GM12878 (cell line): ENCODE results near the gene FBXO3. TPM values are rescaled to one million over a fixed set of nuclear protein-coding genes. Genes with fewer than 3 reads are reported as not detected.

Source experiments
- CEBPB ChIP-seq, 2 experiments: fragments of 150-350 bp in 1 of 2; IDR thresholded peaks; 2 replicates each; pipeline ENCODE4 v1.6.1; 2012 to 2014; ENCODE audit warnings: low read depth in 2 of 2, low read length in 2 of 2, borderline replicate concordance in 1 of 2, inconsistent platforms in 1 of 2
- CREM ChIP-seq: IDR thresholded peaks from 2 replicates; pipeline ENCODE4 v1.6.1; 2014; ENCODE audit warnings: antibody characterized with exemption, low read depth
- ETV6 ChIP-seq, 2 experiments: fragments of 450-650 bp in 1 of 2; IDR thresholded peaks in 1 of 2; conservative IDR thresholded peaks in 1 of 2; 2 replicates each; pipeline ENCODE4 v1.6.1; 2014; ENCODE audit warnings: antibody characterized with exemption in 1 of 2, borderline replicate concordance in 1 of 2, low read depth in 1 of 2, mild to moderate bottlenecking in 1 of 2, moderate library complexity in 1 of 2
- IKZF1 ChIP-seq: fragments of 450-650 bp; conservative IDR thresholded peaks from 2 replicates; pipeline ENCODE4 v1.6.1; 2017; ENCODE audit warnings: antibody characterized with exemption, mild to moderate bottlenecking
- JUNB ChIP-seq: IDR thresholded peaks from 2 replicates; pipeline ENCODE4 v1.6.1; 2016; ENCODE audit warnings: antibody characterized with exemption, mild to moderate bottlenecking
- LARP7 ChIP-seq: fragments of 450-650 bp; IDR thresholded peaks from 2 replicates; pipeline ENCODE4 v1.6.1; 2017; ENCODE audit warnings: mild to moderate bottlenecking
- RAD51 ChIP-seq: fragments of 450-650 bp; IDR thresholded peaks from 2 replicates; pipeline ENCODE4 v1.6.1; 2016; ENCODE audit warnings: moderate library complexity, mild to moderate bottlenecking, inconsistent platforms
- RB1 ChIP-seq: fragments of 450-650 bp; formaldehyde crosslinking; IDR thresholded peaks from 2 replicates; pipeline ENCODE4 v1.6.1; 2017; ENCODE audit warnings: mild to moderate bottlenecking, borderline replicate concordance
- TBL1XR1 ChIP-seq: IDR thresholded peaks from 2 replicates; pipeline ENCODE4 v1.6.1; 2012; ENCODE audit warnings: low read depth, low read length, improper control_type of control experiment
- TCF12 ChIP-seq: IDR thresholded peaks from 2 replicates; pipeline ENCODE4 v1.6.1; 2011; ENCODE audit warnings: low read depth, mild to moderate bottlenecking, low read length
- TCF3 ChIP-seq: IDR thresholded peaks from 2 replicates; pipeline ENCODE4 v1.6.1; 2012; ENCODE audit warnings: low read depth, mild to moderate bottlenecking, low read length, borderline replicate concordance; ENCODE audit not compliant: insufficient read depth
- ZNF274 ChIP-seq: IDR thresholded peaks from one replicate; pipeline ENCODE4 v1.8.0; 2011; ENCODE audit not compliant: insufficient read length, insufficient read depth
- ZNF384 ChIP-seq: IDR thresholded peaks from 2 replicates; pipeline ENCODE4 v1.6.1; 2012; ENCODE audit warnings: low read depth, mild to moderate bottlenecking, low read length, improper control_type of control experiment, borderline replicate concordance
- polyA plus RNA-seq, 11 experiments: library from polyadenylated mRNA; depleted of rRNA in 4 of 11; unstranded in 6 of 11; stranded (reverse) in 5 of 11; fragments of >200 nt; fragmentation: Nextera tagmentation in 4 of 11; fragmentation: Illumina TruSeq in 1 of 11; extraction: Ambion mirVana in 4 of 11; extraction: Trizol in 1 of 11; gene quantifications; 1 replicate in 1 of 11; 2 replicates in 10 of 11; pipeline versions ENCODE4 v1.2.1 to v1.2.3, GENCODE V29; 2011 to 2016; ENCODE audit warnings: inconsistent platforms in 2 of 11, missing spikeins in 2 of 11, low read depth in 1 of 11
- total RNA-seq, 4 experiments: library from RNA; depleted of rRNA in 3 of 4; stranded (reverse); fragments of >200 nt in 3 of 4; fragmentation: Illumina TruSeq in 1 of 4; extraction: Trizol in 1 of 4; gene quantifications; 2 replicates each; pipeline versions ENCODE4 v1.2.1 to v1.2.3, GENCODE V29; 2013 to 2021
- TF ChIP-seq, protein P1 (sequence below): fragments of 450-650 bp; formaldehyde crosslinking; IDR thresholded peaks from 2 replicates; pipeline ENCODE4 v1.4.0; 2022; ENCODE audit warnings: mild to moderate bottlenecking, moderate library complexity
- TF ChIP-seq, protein P2 (sequence below): IDR thresholded peaks from 2 replicates; pipeline ENCODE4 v1.6.1; 2012; ENCODE audit warnings: low read length, inconsistent platforms
- TF ChIP-seq, protein P3 (sequence below): IDR thresholded peaks from 2 replicates; pipeline ENCODE4 v1.6.1; 2011; ENCODE audit warnings: borderline replicate concordance, low read depth, mild to moderate bottlenecking, moderate library complexity, mixed read lengths, low read length; ENCODE audit not compliant: insufficient read depth; ENCODE audit errors: extremely low read length
- TF ChIP-seq, protein P4 (sequence below): IDR thresholded peaks from 2 replicates; pipeline ENCODE4 v1.6.1; 2011; ENCODE audit warnings: mild to moderate bottlenecking, low read depth, low read length, moderate library complexity; ENCODE audit not compliant: insufficient replicate concordance
- TF ChIP-seq, protein P5 (sequence below): IDR thresholded peaks from 2 replicates; pipeline ENCODE4 v1.6.1; 2011; ENCODE audit warnings: low read depth, low read length, improper control_type of control experiment, borderline replicate concordance
- TF ChIP-seq, protein P6 (sequence below): fragments of 450-650 bp; IDR thresholded peaks from 2 replicates; pipeline ENCODE4 v1.6.1; 2016; ENCODE audit warnings: mild to moderate bottlenecking

The FBXO3 gene
- total and polyA plus RNA-seq, 10 of the 15 experiments (the other 5 are each of a cell fraction or from before 2014, with no cell fraction given): 8.9 to 33.4 (median 13.8) TPM

DNA sequence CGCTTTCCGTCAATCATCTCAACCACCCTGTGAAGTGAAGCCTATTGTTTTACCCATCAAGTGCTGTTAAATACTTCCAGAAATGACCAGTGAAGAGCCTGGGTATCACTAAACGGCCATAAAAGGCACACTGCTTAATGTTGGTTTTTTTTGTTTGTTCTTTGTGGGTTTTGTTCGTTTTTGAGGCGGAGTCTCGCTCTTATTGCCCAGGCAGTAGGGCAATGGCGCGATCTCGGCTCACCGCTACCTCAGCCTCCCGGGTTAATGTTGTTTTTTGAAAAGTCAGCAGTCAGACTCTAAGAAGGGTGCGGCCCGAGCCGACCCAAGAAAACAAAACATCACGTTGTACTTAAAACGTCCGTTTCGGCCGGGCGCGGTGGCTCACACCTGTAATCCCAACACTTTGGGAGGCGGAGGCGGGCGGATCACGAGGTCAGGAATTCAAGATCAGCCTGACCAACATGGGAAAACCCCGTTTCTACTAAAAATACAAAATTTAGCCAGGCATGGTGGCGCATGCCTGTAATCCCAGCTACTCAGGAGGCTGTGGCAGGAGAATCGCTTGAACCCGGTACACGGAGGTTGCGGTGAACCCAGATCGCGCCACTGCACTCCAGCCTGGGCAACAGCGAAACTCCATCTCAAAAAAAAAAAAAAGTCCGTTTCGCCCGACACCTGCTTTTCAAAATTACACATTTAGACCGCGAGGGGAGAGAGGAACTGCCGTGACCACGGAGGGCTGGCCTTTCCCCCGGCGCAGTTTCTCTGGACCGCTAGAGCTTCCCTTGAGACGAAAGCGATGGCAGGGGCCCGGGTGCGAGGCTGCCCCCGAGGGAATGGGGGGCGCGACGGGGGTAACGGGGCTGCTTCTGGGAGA, 38.8 kb downstream of the FBXO3 start (continued):
- TF ChIP-seq, protein P1, sequence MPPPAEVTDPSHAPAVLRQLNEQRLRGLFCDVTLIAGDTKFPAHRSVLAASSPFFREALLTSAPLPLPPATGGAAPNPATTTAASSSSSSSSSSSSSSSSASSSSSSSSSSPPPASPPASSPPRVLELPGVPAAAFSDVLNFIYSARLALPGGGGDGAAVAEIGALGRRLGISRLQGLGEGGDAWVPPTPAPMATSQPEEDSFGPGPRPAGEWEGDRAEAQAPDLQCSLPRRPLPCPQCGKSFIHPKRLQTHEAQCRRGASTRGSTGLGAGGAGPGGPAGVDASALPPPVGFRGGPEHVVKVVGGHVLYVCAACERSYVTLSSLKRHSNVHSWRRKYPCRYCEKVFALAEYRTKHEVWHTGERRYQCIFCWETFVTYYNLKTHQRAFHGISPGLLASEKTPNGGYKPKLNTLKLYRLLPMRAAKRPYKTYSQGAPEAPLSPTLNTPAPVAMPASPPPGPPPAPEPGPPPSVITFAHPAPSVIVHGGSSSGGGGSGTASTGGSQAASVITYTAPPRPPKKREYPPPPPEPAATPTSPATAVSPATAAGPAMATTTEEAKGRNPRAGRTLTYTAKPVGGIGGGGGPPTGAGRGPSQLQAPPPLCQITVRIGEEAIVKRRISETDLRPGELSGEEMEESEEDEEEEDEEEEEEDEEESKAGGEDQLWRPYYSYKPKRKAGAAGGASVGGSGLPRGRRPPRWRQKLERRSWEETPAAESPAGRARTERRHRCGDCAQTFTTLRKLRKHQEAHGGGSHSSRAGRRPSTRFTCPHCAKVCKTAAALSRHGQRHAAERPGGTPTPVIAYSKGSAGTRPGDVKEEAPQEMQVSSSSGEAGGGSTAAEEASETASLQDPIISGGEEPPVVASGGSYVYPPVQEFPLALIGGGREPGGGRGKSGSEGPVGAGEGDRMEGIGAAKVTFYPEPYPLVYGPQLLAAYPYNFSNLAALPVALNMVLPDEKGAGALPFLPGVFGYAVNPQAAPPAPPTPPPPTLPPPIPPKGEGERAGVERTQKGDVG (CRISPR knock-in tag): no peak
- TF ChIP-seq RB1 (no peak), IKZF1 (peak; percentile 73), LARP7 (no peak), CEBPB (IDR thresholded peaks at IDR 0.05; ENCODE audit: borderline replicate concordance in 1 of 2, low read depth in 2 of 2, low read length in 2 of 2) (no peak), TCF3 (peak; percentile 52; the same call in 1 of the 2 replicates), TBL1XR1 (0 out of 2 replicates have a peak, but pooled peaks have one; percentile 11), JUNB (peak; percentile 30; the same call in 1 of the 2 replicates), RAD51 (0 out of 2 replicates have a peak, but pooled peaks have one; percentile 32), ZNF274 (no peak), ZNF384 (peak; percentile 90), TCF12 (peak; percentile 43; the same call in 1 of the 2 replicates), ETV6 (conservative IDR thresholded peaks at IDR 0.05 in 1 of 2, IDR thresholded peaks at IDR 0.05 in 1 of 2; ENCODE audit: borderline replicate concordance in 1 of 2, low read depth in 1 of 2) (peak in 1 of 2 experiments; percentile 28; a peak in 1 of 4 replicates), CREM (peak; percentile 37; the same call in 1 of the 2 replicates)
- TF ChIP-seq, protein P2, sequence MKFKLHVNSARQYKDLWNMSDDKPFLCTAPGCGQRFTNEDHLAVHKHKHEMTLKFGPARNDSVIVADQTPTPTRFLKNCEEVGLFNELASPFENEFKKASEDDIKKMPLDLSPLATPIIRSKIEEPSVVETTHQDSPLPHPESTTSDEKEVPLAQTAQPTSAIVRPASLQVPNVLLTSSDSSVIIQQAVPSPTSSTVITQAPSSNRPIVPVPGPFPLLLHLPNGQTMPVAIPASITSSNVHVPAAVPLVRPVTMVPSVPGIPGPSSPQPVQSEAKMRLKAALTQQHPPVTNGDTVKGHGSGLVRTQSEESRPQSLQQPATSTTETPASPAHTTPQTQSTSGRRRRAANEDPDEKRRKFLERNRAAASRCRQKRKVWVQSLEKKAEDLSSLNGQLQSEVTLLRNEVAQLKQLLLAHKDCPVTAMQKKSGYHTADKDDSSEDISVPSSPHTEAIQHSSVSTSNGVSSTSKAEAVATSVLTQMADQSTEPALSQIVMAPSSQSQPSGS: peak; percentile 27; the same call in 1 of the 2 replicates
- TF ChIP-seq, protein P3, sequence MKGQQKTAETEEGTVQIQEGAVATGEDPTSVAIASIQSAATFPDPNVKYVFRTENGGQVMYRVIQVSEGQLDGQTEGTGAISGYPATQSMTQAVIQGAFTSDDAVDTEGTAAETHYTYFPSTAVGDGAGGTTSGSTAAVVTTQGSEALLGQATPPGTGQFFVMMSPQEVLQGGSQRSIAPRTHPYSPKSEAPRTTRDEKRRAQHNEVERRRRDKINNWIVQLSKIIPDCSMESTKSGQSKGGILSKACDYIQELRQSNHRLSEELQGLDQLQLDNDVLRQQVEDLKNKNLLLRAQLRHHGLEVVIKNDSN: no peak
- TF ChIP-seq, protein P4, sequence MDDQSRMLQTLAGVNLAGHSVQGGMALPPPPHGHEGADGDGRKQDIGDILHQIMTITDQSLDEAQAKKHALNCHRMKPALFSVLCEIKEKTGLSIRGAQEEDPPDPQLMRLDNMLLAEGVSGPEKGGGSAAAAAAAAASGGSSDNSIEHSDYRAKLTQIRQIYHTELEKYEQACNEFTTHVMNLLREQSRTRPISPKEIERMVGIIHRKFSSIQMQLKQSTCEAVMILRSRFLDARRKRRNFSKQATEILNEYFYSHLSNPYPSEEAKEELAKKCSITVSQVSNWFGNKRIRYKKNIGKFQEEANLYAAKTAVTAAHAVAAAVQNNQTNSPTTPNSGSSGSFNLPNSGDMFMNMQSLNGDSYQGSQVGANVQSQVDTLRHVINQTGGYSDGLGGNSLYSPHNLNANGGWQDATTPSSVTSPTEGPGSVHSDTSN: peak; percentile 24
- TF ChIP-seq, protein P5, sequence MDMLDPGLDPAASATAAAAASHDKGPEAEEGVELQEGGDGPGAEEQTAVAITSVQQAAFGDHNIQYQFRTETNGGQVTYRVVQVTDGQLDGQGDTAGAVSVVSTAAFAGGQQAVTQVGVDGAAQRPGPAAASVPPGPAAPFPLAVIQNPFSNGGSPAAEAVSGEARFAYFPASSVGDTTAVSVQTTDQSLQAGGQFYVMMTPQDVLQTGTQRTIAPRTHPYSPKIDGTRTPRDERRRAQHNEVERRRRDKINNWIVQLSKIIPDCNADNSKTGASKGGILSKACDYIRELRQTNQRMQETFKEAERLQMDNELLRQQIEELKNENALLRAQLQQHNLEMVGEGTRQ: no peak
- TF ChIP-seq, protein P6, sequence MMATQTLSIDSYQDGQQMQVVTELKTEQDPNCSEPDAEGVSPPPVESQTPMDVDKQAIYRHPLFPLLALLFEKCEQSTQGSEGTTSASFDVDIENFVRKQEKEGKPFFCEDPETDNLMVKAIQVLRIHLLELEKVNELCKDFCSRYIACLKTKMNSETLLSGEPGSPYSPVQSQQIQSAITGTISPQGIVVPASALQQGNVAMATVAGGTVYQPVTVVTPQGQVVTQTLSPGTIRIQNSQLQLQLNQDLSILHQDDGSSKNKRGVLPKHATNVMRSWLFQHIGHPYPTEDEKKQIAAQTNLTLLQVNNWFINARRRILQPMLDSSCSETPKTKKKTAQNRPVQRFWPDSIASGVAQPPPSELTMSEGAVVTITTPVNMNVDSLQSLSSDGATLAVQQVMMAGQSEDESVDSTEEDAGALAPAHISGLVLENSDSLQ: peak; percentile 88
